Activated CD4-positive, alpha-beta T cell treated with anti-CD3 and anti-CD28 coated beads, Interleukin-2, amount 50 U/mL, for 4 hours (primary cell): ENCODE results near the gene OR52B6.
"Not testable (repeated sequence)": the region's sequence is repeated elsewhere in the genome, so short reads cannot be mapped to it uniquely, and the experiment has no call there.

Experiments used
- DNase-seq, 2 experiments: peaks; one replicate each; pipeline ENCODE4 v3.0.0-alpha.2; 2020

The OR52B6 gene

GRCh38 chr11:5580577-5580976 lies at the start of gene OR52B6:
Gene OR52B6 (plus strand): TSS chr11:5580877. CDS start chr11:5580877, 0 bp downstream.
- DNase-seq = no peak

DNA sequence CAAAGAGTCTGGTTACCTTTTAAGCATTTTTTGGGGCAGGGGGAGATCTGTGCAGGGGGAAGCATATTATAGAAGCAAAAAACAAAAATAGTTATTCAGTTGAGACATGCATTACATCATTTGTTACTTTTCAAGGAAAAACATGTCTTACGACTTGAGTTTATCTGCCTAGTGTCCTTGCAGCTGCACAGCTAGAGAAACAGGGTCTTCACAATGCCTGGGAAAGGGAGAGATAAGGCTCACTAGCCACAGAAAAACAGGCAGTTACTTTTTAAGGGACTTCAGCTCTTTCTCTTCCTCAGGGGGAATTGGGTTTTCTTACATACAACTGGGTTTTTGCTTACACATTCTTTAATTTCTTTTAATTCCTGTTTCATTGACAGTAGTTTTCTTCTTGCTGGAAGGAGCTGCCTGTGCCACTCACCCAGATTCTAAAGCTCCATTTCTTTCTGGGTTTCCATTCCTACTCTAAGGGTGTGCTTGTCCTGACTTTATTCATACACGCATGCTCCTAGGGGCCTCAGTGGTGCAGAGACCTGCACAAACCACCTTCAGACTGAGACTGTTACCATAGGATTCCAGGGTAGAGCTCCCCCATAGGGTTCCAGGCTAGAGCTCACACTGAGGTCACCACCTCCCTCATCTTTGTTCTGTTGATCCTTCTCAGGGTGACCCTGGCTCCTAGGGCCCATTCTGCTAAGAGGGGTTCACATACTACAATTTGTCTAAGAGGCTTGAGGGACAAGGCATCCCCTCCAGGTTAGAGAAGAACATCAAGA lies 49.4 kb upstream of the OR52B6 start:
- no peak for DNase-seq

DNA sequence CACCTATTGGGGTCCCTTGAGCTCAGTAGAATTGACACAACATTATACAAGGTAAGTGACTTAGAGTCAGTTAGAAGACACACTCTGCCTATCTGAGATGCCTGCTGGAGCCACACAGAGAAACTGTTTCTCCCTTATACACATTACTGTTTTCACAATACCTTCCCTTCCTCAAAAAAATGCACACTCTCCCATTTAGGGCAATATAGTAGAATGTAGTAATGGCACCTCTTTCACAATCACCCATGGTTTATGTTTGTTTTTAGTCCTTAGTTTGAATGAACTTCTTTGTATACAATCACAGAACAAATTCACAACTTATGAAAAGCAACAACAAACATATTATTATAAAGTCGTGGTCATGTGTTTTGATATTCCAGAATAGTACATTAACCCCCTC lies 46.6 kb upstream of the OR52B6 start:
- DNase-seq = no peak

DNA sequence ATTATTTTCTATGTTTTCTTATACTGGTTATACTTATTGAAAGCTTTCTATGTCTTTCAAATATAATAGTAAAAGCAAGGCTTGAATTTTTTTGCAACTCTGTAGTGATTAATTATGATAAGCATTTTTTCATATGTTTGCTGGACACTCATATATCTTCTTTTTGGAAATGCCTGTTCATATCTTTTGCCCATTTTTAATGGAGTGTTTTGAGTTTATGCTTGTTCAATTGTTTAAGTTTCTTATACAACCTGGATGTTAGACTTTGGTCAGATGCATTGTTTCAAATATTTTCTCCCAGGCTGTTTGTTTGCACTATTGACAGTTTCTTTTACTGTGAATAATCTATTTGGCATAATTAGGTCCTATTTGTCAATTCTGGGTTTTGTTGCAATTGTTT lies 44.2 kb upstream of the OR52B6 start:
- no peak for DNase-seq

GRCh38 chr11:5541427-5541826 lies 39.2 kb upstream of the OR52B6 start:
- no peak for DNase-seq

DNA sequence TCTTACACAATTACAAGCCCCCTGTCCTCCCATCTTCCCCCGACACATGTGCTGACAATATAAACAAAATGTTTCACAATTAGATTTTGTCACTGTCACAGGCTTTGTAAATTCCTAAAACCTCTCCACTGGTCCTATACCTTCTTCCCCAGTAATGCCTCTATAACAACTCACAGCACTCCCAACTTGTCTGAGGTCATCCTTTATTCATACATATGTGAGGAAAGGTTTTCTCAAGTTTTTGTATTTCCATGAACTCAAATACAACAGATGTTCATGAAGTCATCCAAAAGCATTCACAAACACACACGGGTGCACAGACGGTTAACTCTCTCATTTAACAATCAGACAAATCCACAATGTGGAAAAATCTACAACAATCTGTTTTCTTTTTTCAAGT lies 34.2 kb upstream of the OR52B6 start:
- DNase-seq = no peak

GRCh38 chr11:5547982-5548381 lies 32.7 kb upstream of the OR52B6 start:
- no peak for DNase-seq

DNA sequence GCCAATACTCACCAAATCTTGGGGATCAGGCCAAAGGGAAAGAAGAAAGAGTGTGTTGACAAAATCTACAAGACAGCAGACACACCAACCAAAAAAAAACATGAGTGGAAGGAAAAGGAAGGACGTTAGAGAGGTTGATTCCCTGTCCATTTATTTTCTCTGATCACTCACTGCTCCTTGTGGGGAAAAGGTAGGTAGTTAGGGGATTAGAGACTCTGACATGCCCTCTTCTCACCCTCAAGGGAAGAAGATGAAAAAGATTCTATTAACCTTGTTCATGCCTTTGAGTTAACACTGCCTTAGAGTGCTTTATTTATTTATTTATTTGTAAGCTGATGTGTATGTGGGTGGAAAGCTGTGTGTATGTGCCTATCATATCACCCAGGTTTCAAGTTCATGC lies 32.2 kb upstream of the OR52B6 start, which contains the start of gene OR52H1:
Gene OR52H1, minus strand, starts transcription at position 101 of the 400 bp plus-strand sequence. CDS start 3,035 bp downstream, outside the sequence.
- DNase-seq = no peak

GRCh38 chr11:5550440-5551095 lies 30.1 kb upstream of the OR52B6 start:
- no peak for DNase-seq

- no peak for DNase-seq
Observed at GRCh38 chr11:5553343-5553742, 27.3 kb upstream of the OR52B6 start.

- no peak for DNase-seq
Observed at GRCh38 chr11:5556596-5557188, 24.0 kb upstream of the OR52B6 start.

DNA sequence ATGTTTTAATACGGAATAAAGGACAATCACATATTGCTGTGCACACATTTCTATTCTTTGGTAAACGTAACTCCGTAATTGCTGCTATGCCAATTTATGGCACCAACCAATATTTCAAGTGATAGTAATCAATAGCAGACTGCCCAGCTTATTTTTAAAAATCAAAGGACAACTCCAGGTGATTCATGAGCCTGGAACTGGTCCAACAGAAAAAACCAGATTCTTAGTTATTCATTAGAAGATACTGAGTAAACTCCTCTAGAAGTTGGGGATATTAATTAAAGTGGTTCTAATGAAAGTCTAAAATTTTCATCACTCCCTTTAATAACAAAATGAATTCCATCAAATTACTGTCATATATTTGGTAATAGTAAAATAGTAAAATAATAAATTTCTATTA lies 22.9 kb upstream of the OR52B6 start:
- DNase-seq = no peak

- DNase-seq = no peak
Observed at GRCh38 chr11:5564259-5565019, 16.2 kb upstream of the OR52B6 start.

DNA sequence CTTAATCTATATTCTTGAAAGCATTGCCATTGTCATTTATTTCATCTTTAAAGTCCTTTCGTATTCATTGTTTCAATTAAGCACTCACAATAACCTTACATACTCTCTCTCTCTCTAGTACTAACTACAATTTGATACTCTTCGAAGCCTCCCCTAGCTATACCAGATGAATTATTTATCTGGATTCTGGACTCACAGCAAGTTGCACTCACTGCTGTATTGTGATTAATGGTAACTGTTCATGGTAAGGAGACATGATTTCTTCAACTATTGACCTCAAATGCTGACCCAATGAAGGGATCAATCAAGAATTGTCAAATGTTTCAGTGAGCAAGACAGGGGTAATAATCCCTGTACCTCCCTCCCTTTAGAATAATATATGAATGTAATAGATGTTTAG lies 6.0 kb upstream of the OR52B6 start:
- DNase-seq = no peak

GRCh38 chr11:5575152-5575551 lies 5.5 kb upstream of the OR52B6 start:
- DNase-seq = no peak

GRCh38 chr11:5577101-5577500 lies 3.6 kb upstream of the OR52B6 start:
- DNase-seq = no peak

DNA sequence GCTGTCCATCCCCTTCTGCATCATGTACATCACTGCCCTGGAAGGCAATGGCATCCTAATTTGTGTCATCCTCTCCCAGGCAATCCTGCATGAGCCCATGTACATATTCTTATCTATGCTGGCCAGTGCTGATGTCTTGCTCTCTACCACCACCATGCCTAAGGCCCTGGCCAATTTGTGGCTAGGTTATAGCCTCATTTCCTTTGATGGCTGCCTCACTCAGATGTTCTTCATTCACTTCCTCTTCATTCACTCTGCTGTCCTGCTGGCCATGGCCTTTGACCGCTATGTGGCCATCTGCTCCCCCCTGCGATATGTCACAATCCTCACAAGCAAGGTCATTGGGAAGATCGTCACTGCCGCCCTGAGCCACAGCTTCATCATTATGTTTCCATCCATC lies 337 bp downstream of the OR52B6 start:
- DNase-seq = no peak

DNA sequence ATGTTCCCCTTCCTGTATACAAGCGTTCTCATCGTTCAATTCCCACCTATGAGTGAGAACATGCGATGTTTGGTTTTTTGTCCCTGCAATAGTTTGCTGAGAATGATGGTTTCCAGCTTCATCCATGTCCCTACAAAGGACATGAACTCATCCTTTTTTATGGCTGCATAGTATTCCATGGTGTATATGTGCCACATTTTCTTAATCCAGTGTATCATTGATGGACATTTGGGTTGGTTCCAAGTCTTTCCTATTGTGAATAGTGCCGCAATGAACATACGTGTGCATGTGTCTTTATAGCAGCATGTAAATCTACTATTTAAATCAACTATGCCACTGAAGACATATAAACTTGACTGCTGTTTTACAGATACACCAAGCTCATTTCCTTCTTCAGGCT lies 3.8 kb downstream of the OR52B6 start:
- not testable (repeated sequence) for DNase-seq

DNA sequence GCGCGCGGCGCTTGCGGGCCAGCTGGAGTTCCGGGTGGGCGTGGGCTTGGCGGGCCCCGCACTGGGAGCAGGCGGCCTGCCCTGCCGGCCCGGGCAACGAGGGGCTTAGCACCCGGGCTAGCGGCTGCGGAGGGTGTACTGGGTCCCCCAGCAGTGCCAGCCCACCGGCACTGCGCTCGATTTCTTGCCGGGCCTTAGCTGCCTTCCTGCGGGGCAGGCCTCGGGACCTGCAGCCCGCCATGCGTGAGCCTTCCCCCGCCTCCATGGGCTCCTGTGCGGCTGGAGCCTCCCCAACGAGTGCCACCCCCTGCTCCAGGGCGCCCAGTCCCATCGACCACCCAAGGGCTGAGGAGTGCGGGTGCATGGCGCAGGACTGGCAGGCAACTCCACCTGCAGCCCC lies 9.2 kb downstream of the OR52B6 start:
- DNase-seq = not testable (repeated sequence)

DNA sequence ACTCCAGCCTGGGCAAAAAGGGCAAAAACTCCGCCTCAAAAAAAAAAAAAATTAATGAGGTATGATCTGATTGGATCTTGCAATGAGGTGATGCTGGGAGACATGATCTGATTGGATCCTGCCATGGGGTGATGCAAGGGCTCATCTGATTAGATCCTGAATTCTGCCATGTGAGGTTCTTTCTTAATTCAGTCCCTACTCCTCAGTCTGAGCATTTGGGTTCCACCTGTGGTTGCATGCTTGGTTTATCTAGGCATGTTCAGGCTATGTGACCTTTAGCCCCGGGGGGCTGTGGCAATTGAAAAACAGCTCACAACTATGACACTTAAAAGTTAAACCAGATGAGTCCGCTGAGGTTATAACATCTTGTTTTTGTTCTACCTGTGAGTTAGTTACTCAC lies 10.9 kb downstream of the OR52B6 start:
- DNase-seq = no peak

DNA sequence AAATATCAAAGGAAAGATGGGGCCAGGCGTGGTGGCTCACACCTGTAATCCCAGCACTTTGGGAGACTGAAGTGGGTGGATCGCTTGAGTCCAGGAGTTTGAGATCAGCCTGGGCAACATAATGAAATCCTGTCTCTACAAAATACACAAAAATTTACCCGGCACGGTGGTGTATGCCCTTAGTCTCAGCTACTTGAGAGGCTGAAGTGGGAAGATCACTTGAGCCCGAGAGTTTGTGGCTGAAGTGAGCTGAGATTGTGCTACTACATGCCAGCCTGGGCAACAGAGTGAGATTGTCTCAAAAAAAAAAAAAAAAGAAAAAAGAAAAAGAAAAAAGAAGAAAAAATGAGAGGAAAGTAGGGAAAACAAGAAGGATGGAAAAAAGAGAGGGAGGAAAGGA lies 11.9 kb downstream of the OR52B6 start:
- DNase-seq = no peak

DNA sequence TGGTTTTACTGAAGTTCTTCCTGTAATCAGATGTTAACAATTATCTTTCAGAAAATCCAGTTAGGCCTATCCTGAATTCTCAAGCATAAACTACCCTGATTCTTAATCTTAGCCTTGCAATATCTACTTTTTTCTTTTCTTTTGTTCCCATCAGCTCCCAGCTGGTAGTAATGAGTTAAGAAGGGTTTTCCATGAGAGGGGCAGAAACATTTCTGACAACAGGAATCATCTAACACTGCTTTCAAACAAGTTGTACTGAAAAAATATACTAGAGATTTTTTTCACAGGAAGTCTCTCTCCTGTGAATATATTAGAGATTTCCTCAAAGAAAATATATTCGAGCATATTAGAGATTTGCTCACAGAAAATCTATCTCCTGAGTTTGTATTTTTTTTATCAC lies 12.5 kb downstream of the OR52B6 start:
- no peak for DNase-seq

DNA sequence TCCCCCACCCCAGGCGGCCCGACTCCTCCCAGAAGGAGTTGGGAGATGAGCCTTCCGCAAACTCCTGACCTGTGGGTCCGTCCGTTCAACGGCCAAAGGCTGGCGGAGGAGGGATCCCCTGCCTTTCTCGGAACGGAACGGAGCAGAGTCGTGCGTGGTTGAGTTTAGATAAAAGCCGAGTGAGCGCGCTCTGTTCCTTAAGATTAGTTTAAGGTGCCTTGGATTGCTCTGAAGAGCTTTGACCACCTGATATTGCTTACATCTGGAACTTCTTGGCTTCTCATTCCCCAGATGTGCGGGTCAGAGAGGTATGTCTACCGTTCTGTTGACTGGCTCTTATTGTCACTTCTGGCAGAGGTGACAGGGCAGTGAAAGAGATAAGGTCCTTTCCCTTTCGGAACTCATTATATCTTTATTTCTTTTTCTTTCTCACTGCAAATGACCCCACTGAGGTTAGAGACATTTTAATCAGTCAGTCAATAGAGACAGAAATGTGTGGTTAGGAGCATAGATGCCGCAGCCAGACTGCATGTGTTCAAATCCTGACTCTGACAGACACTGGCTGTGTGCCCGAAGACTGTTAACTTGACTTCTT lies 16.0 kb downstream of the OR52B6 start, which contains the start of gene TRIM6:
Gene TRIM6, plus strand, starts transcription at position 31 of the 595 bp plus-strand sequence. Its CDS starts 261 bp downstream, at position 292.
- no peak for DNase-seq
